EH (cell line): ENCODE measurements around the gene DPYD.

Experiments
- DNase-seq: peaks from one replicate; pipeline ENCODE4 v3.0.0-alpha.2; 2015; ENCODE audit warnings: low read depth

DPYD gene

GRCh38 chr1:97433094-97433823 lies 487.6 kb downstream of the DPYD start:
- peak; percentile 88 for DNase-seq

- no peak for DNase-seq
Observed at GRCh38 chr1:97427371-97427770, 493.5 kb downstream of the DPYD start.

- no peak for DNase-seq
Observed at GRCh38 chr1:97424209-97424608, 496.6 kb downstream of the DPYD start.

GRCh38 chr1:97423403-97423802 lies 497.4 kb downstream of the DPYD start:
- no peak for DNase-seq

GRCh38 chr1:97417661-97418060 lies 503.2 kb downstream of the DPYD start:
- no peak for DNase-seq

GRCh38 chr1:97414682-97415312 lies 506.0 kb downstream of the DPYD start:
- no peak for DNase-seq

- peak; percentile 59 for DNase-seq
Observed at GRCh38 chr1:97412737-97413136, 508.1 kb downstream of the DPYD start.

- peak; percentile 7 for DNase-seq
Observed at GRCh38 chr1:97412166-97412565, 508.7 kb downstream of the DPYD start.

GRCh38 chr1:97396463-97396862 lies 524.4 kb downstream of the DPYD start:
- DNase-seq: peak; percentile 68

- peak; percentile 27 for DNase-seq
Observed at GRCh38 chr1:97392701-97393100, 528.1 kb downstream of the DPYD start.

GRCh38 chr1:97385536-97386277 lies 535.1 kb downstream of the DPYD start:
- DNase-seq: no peak

- DNase-seq: peak; percentile 90
Observed at GRCh38 chr1:97384294-97384968, 536.4 kb downstream of the DPYD start.

- DNase-seq: no peak
Observed at GRCh38 chr1:97383797-97384196, 537.0 kb downstream of the DPYD start.

- no peak for DNase-seq
Observed at GRCh38 chr1:97382206-97382605, 538.6 kb downstream of the DPYD start.

- DNase-seq: peak; percentile 88
Observed at GRCh38 chr1:97379387-97380075, 541.3 kb downstream of the DPYD start.

GRCh38 chr1:97378596-97378995 lies 542.2 kb downstream of the DPYD start:
- DNase-seq: no peak

- no peak for DNase-seq
Observed at GRCh38 chr1:97377432-97378034, 543.3 kb downstream of the DPYD start.

GRCh38 chr1:97373000-97373399 lies 547.8 kb downstream of the DPYD start:
- no peak for DNase-seq

- DNase-seq: no peak
Observed at GRCh38 chr1:97372531-97372930, 548.3 kb downstream of the DPYD start.

- no peak for DNase-seq
Observed at GRCh38 chr1:97368296-97368695, 552.5 kb downstream of the DPYD start.

- DNase-seq: no peak
Observed at GRCh38 chr1:97366984-97367383, 553.9 kb downstream of the DPYD start.
